GM18861 (cell line): ENCODE measurements around the gene TMEM259.

Experiments
- ATAC-seq: cut with Tn5 transposase; IDR thresholded peaks from one replicate; pipeline ENCODE4 v1.9.1; 2021; ENCODE audit not compliant: unreplicated experiment

Gene TMEM259

GRCh38 chr19:990119-990571, 30.8 kb downstream of the TMEM259 start:
- no peak for ATAC-seq

GRCh38 chr19:989381-990081, 31.4 kb downstream of the TMEM259 start:
- ATAC-seq, result no peak

GRCh38 chr19:988510-988909, 32.4 kb downstream of the TMEM259 start:
- no peak for ATAC-seq

GRCh38 chr19:988081-988480, 32.8 kb downstream of the TMEM259 start:
- no peak for ATAC-seq

- ATAC-seq, result no peak
These were observed 34.8 kb downstream of the TMEM259 start for GRCh38 chr19:986083-986482.

- ATAC-seq, result peak; percentile 62
These were observed 36.6 kb downstream of the TMEM259 start, which contains the start of gene WDR18 for GRCh38 chr19:984165-984967. TSS of gene WDR18 (plus strand) at chr19:984345. CDS start at chr19:984354, 9 bp downstream.

GRCh38 chr19:982567-983170, 38.3 kb downstream of the TMEM259 start:
- no peak for ATAC-seq

- ATAC-seq, result no peak
These were observed 40.6 kb downstream of the TMEM259 start for GRCh38 chr19:980133-980998.

- ATAC-seq, result no peak
These were observed 41.6 kb downstream of the TMEM259 start for GRCh38 chr19:979318-979741.

GRCh38 chr19:977058-977464, 43.9 kb downstream of the TMEM259 start:
- ATAC-seq, result no peak

GRCh38 chr19:976476-976875, 44.4 kb downstream of the TMEM259 start:
- no peak for ATAC-seq

GRCh38 chr19:974564-975257, 46.2 kb downstream of the TMEM259 start:
- ATAC-seq, result no peak

- ATAC-seq, result no peak
These were observed 47.0 kb downstream of the TMEM259 start for GRCh38 chr19:973726-974563.

- ATAC-seq, result no peak
These were observed 48.6 kb downstream of the TMEM259 start for GRCh38 chr19:972281-972680.

- no peak for ATAC-seq
These were observed 49.1 kb downstream of the TMEM259 start for GRCh38 chr19:971795-972194.

GRCh38 chr19:970695-971094, 50.2 kb downstream of the TMEM259 start:
- ATAC-seq, result no peak

GRCh38 chr19:966485-967088, 54.3 kb downstream of the TMEM259 start:
- no peak for ATAC-seq

GRCh38 chr19:964761-965694, 55.9 kb downstream of the TMEM259 start:
- ATAC-seq, result no peak
